Activated CD4-positive, alpha-beta T cell treated with anti-CD3 and anti-CD28 coated beads for 4 hours (primary cell): Measurements from ENCODE around the gene DPP10.
"Not testable (repeated sequence)": the region's sequence is repeated elsewhere in the genome, so short reads cannot be mapped to it uniquely, and the experiment has no call there.

Experiments used
- DNase-seq, 2 donors: peaks; one replicate each; pipeline ENCODE4 v3.0.0-alpha.2; 2020

DPP10 gene

GRCh38 chr2:115305712-115306111, 863.3 kb downstream of the DPP10 start:
- no peak for DNase-seq

GRCh38 chr2:115314119-115314518, 871.7 kb downstream of the DPP10 start:
- DNase-seq = no peak

- no peak for DNase-seq
These were observed 884.6 kb downstream of the DPP10 start for GRCh38 chr2:115327061-115327460.

- DNase-seq = no peak
These were observed 917.1 kb downstream of the DPP10 start for GRCh38 chr2:115359550-115359949.

GRCh38 chr2:115364093-115364492, 921.7 kb downstream of the DPP10 start:
- DNase-seq = no peak

GRCh38 chr2:115369400-115369799, 927.0 kb downstream of the DPP10 start:
- DNase-seq = no peak

GRCh38 chr2:115374981-115375380, 932.5 kb downstream of the DPP10 start:
- DNase-seq = no peak

GRCh38 chr2:115384399-115384798, 942.0 kb downstream of the DPP10 start:
- DNase-seq = no peak

- DNase-seq = no peak
These were observed 944.0 kb downstream of the DPP10 start for GRCh38 chr2:115386465-115386864.

- no peak for DNase-seq
These were observed 946.6 kb downstream of the DPP10 start for GRCh38 chr2:115389024-115389423.

- no peak for DNase-seq
These were observed 947.6 kb downstream of the DPP10 start for GRCh38 chr2:115389898-115390565.

GRCh38 chr2:115396579-115396978, 954.1 kb downstream of the DPP10 start:
- no peak for DNase-seq

- DNase-seq = no peak
These were observed 958.5 kb downstream of the DPP10 start for GRCh38 chr2:115400940-115401339.

- no peak for DNase-seq
These were observed 970.1 kb downstream of the DPP10 start for GRCh38 chr2:115412501-115412900.

GRCh38 chr2:115413791-115414190, 971.4 kb downstream of the DPP10 start:
- DNase-seq = no peak

GRCh38 chr2:115414466-115414865, 972.0 kb downstream of the DPP10 start:
- DNase-seq = no peak

- no peak for DNase-seq
These were observed 979.7 kb downstream of the DPP10 start for GRCh38 chr2:115422004-115422634.

- DNase-seq = no peak
These were observed 985.0 kb downstream of the DPP10 start for GRCh38 chr2:115427436-115427835.

GRCh38 chr2:115440746-115441145, 998.3 kb downstream of the DPP10 start:
- not testable (repeated sequence) for DNase-seq

GRCh38 chr2:115443539-115444185, 1001.2 kb downstream of the DPP10 start:
- DNase-seq = no peak

GRCh38 chr2:115460008-115460407, 1017.6 kb downstream of the DPP10 start:
- DNase-seq = no peak

- no peak for DNase-seq
These were observed 1038.3 kb downstream of the DPP10 start for GRCh38 chr2:115480741-115481140.

- DNase-seq = no peak
These were observed 1039.4 kb downstream of the DPP10 start for GRCh38 chr2:115481842-115482241.

- no peak for DNase-seq
These were observed 1041.2 kb downstream of the DPP10 start for GRCh38 chr2:115483666-115484065.
